Fibroblast of lung (primary cell): Measurements from ENCODE around the gene DNM1L. TPM values are rescaled to one million over a fixed set of nuclear protein-coding genes. Genes with fewer than 3 reads are reported as not detected.

Experiments
- DNase-seq, 2 donors: peaks; one replicate each; pipeline versions ENCODE4 v3.0.0 to v3.0.0-alpha.2; 2010; ENCODE audit warnings: low read depth in 2 of 2
- H2AFZ ChIP-seq: 2 replicates; pipeline ENCODE4 v1.5.1; 2012; ENCODE audit warnings: low read length, control low read depth, inconsistent platforms
- H3K27ac ChIP-seq: 2 replicates; pipeline ENCODE4 v1.5.1; 2011; ENCODE audit warnings: low read length, control low read depth; ENCODE audit not compliant: insufficient read depth
- H3K27me3 ChIP-seq: 2 replicates; pipeline ENCODE4 v1.5.1; 2011; ENCODE audit warnings: mild to moderate bottlenecking, low read length; ENCODE audit not compliant: control insufficient read depth, insufficient read depth
- H3K36me3 ChIP-seq: 2 replicates; pipeline ENCODE4 v1.5.1; 2011; ENCODE audit warnings: low read length; ENCODE audit not compliant: control insufficient read depth, insufficient read depth
- H3K4me1 ChIP-seq: 2 replicates; pipeline ENCODE4 v1.5.1; 2011; ENCODE audit warnings: low read length; ENCODE audit not compliant: control insufficient read depth, insufficient read depth; ENCODE audit errors: extremely low read depth
- H3K4me2 ChIP-seq: 2 replicates; pipeline ENCODE4 v1.5.1; 2011; ENCODE audit warnings: low read length, control low read depth; ENCODE audit not compliant: insufficient read depth; ENCODE audit errors: extremely low read depth
- H3K4me3 ChIP-seq, 4 experiments: fragments of 200-600 bp in 1 of 4; sonication (generic) in 1 of 4; replicated peaks in 1 of 4; 2 replicates each; pipeline ENCODE4 v1.5.1; 2011 to 2016; ENCODE audit warnings: low read length in 4 of 4, low read depth in 3 of 4, mild to moderate bottlenecking in 3 of 4, control low read depth in 2 of 4, inconsistent platforms in 1 of 4, mixed read lengths in 1 of 4; ENCODE audit not compliant: insufficient read depth in 1 of 4; ENCODE audit errors: control extremely low read depth in 1 of 4
- H3K79me2 ChIP-seq: 2 replicates; pipeline ENCODE4 v1.5.1; 2012; ENCODE audit warnings: mild to moderate bottlenecking, low read length, inconsistent platforms; ENCODE audit not compliant: control insufficient read depth, insufficient read depth
- H3K9ac ChIP-seq: 2 replicates; pipeline ENCODE4 v1.5.1; 2011; ENCODE audit warnings: mild to moderate bottlenecking, low read length, control low read depth; ENCODE audit not compliant: insufficient read depth
- H3K9me3 ChIP-seq: 2 replicates; pipeline ENCODE4 v1.5.1; 2012; ENCODE audit warnings: low read depth, low read length; ENCODE audit not compliant: control insufficient read depth, insufficient read depth
- H4K20me1 ChIP-seq: 2 replicates; pipeline ENCODE4 v1.5.1; 2011; ENCODE audit warnings: low read length; ENCODE audit not compliant: control insufficient read depth, insufficient read depth; ENCODE audit errors: extremely low read depth
- EZH2 ChIP-seq: IDR thresholded peaks from 2 replicates; pipeline ENCODE4 v1.5.1; 2012; ENCODE audit warnings: low read length, control low read depth, mild to moderate bottlenecking; ENCODE audit errors: missing control alignments
- polyA plus RNA-seq, 2 donors: library from polyadenylated mRNA; depleted of rRNA in 1 of 2; stranded (reverse) in 1 of 2; unstranded in 1 of 2; fragments of >200 nt; gene quantifications; 2 replicates each; pipeline ENCODE4 v1.2.1, GENCODE V29; 2011 to 2012; ENCODE audit warnings: missing spikeins in 1 of 2
- total RNA-seq: library from RNA; depleted of rRNA; stranded (reverse); fragments of >200 nt; gene quantifications from 2 replicates; pipeline ENCODE4 v1.2.1, GENCODE V29; 2014

DNM1L gene
- total and polyA plus RNA-seq, 2 donors (not counting 1 experiment from before 2014, with no cell fraction given): 59.6 to 77.9 TPM

GRCh38 chr12:32794281-32794680 is 115.2 kb downstream of the DNM1L start:
- H2AFZ ChIP-seq: no peak overlapping the region
- H3K4me3 ChIP-seq: no peak overlapping the region
- H3K4me2 ChIP-seq: no peak overlapping the region
- H3K9ac ChIP-seq: no peak overlapping the region
- no peaks in the 10 kb centered on the region for H3K79me2 ChIP-seq
- H4K20me1 ChIP-seq: no peaks in the 10 kb centered on the region
- H3K27me3 ChIP-seq: no peaks in the 10 kb centered on the region
- H3K4me1 ChIP-seq: no peaks in the 10 kb centered on the region
- no peaks in the 10 kb centered on the region for H3K36me3 ChIP-seq
- H3K27ac ChIP-seq: no peak overlapping the region
- no peak for DNase-seq
- TF ChIP-seq EZH2: no peak
- no peaks in the 10 kb centered on the region for H3K9me3 ChIP-seq

Other genes with a start within 250 kb of the DNM1L start
- gene YARS2, start 76.6 kb downstream of the DNM1L start, total RNA-seq: 27.1 and 28.5 TPM in 2 replicates
- gene YARS2, start 76.6 kb downstream of the DNM1L start, polyA plus RNA-seq: 17.8 and 18.4 TPM in 2 replicates
- gene PKP2, start 217.5 kb downstream of the DNM1L start, total RNA-seq: under 0.01 TPM in 2 replicates
- gene PKP2, start 217.5 kb downstream of the DNM1L start, polyA plus RNA-seq: 0.03 and 0.15 TPM in 2 replicates